A549 (cell line): Measurements from ENCODE around the gene ZCWPW1. TPM values are rescaled to one million over a fixed set of nuclear protein-coding genes. Genes with fewer than 3 reads are reported as not detected.

Experiments used
- ATAC-seq, 2 experiments: fragments of 200-7000 bp in 1 of 2; fragments of >200 bp in 1 of 2; cut with Nextera tagmentation in 1 of 2; cut with Tn5 transposase in 1 of 2; 3 replicates each; pipeline versions ENCODE4 v1.8.0 to v1.9.1; 2018 to 2020; ENCODE audit warnings: mild to moderate bottlenecking in 1 of 2, moderate library complexity in 1 of 2
- CTCF ChIA-PET: fragments of 300-600 bp; sonication (Branson Sonifier 250); formaldehyde crosslinking; extraction: SDS; loops from one replicate; lab custom pipeline; 2021; ENCODE audit warnings: antibody characterized with exemption, inconsistent platforms; lab: Yijun Ruan, JAX
- POLR2A ChIA-PET: fragments of 350-600 bp; formaldehyde crosslinking; extraction: SDS; loops from one replicate; lab custom pipeline; 2021; ENCODE audit warnings: antibody characterized with exemption, inconsistent platforms; lab: Yijun Ruan, JAX
- DNase-seq, 2 experiments: peaks; one replicate each; pipeline versions ENCODE4 v3.0.0 to v3.0.0-alpha.2; 2011 to 2016; ENCODE audit warnings: low read depth in 1 of 2, low spot score in 1 of 2
- FAIRE-seq: peaks from 2 replicates; lab custom pipeline; 2011; peaks lifted over from hg19 to GRCh38; lab: Jason Lieb, UNC
- H3K27ac ChIP-seq, 2 experiments: fragments of >200 bp; sonication (Bioruptor Twin); formaldehyde crosslinking; 3 replicates each; pipeline ENCODE4 v1.5.1; 2016 to 2017
- H3K4me1 ChIP-seq: fragments of >200 bp; sonication (Bioruptor Twin); formaldehyde crosslinking; 3 replicates; pipeline ENCODE4 v1.6.1; 2016
- H3K4me2 ChIP-seq: fragments of >200 bp; sonication (Bioruptor Twin); formaldehyde crosslinking; 3 replicates; pipeline ENCODE4 v1.6.1; 2016
- H3K4me3 ChIP-seq: fragments of >200 bp; sonication (Bioruptor Twin); formaldehyde crosslinking; 3 replicates; pipeline ENCODE4 v1.5.1; 2016
- H3K9me3 ChIP-seq: fragments of >200 bp; sonication (Bioruptor Twin); formaldehyde crosslinking; 3 replicates; pipeline ENCODE4 v1.6.1; 2016
- BHLHE40 ChIP-seq: IDR thresholded peaks from 2 replicates; pipeline ENCODE4 v1.6.1; 2012; ENCODE audit warnings: low read depth, low read length, inconsistent platforms
- CBX2 ChIP-seq: fragments of 200-600 bp; sonication (generic); IDR thresholded peaks from 2 replicates; pipeline ENCODE4 v1.6.1; 2016; ENCODE audit warnings: low read depth, mild to moderate bottlenecking, borderline replicate concordance
- CEBPB ChIP-seq, 2 experiments: fragments of >200 bp in 1 of 2; sonication (Bioruptor Twin) in 1 of 2; formaldehyde crosslinking in 1 of 2; IDR thresholded peaks; 2 replicates each; pipeline ENCODE4 v1.6.1; 2012 to 2016
- EHMT2 ChIP-seq: fragments of 200-600 bp; sonication (generic); IDR thresholded peaks from 2 replicates; pipeline ENCODE4 v1.6.1; 2016; ENCODE audit warnings: antibody characterized with exemption, low read depth, mild to moderate bottlenecking, moderate library complexity
- FOSB ChIP-seq: fragments of 250-450 bp; sonication (Bioruptor Pico); IDR thresholded peaks from 2 replicates; pipeline ENCODE4 v1.5.0; 2020; ENCODE audit warnings: mild to moderate bottlenecking, moderate library complexity
- FOXS1 ChIP-seq: fragments of 250-450 bp; sonication (Bioruptor Pico); IDR thresholded peaks from 2 replicates; pipeline ENCODE4 v1.5.0; 2020; ENCODE audit warnings: mild to moderate bottlenecking, moderate library complexity
- HDAC2 ChIP-seq: fragments of 200-600 bp; sonication (generic); IDR thresholded peaks from 2 replicates; pipeline ENCODE4 v1.6.1; 2016
- JUNB ChIP-seq: fragments of >200 bp; sonication (Bioruptor Twin); formaldehyde crosslinking; IDR thresholded peaks from 2 replicates; pipeline ENCODE4 v1.6.1; 2016
- KDM1A ChIP-seq: fragments of 200-600 bp; sonication (generic); IDR thresholded peaks from 2 replicates; pipeline ENCODE4 v1.6.1; 2016; ENCODE audit warnings: low read depth, mild to moderate bottlenecking
- MAZ ChIP-seq: fragments of 150-350 bp; IDR thresholded peaks from 2 replicates; pipeline ENCODE4 v1.6.1; 2014; ENCODE audit warnings: antibody characterized with exemption, low read depth, low read length, borderline replicate concordance
- POLR2A ChIP-seq: IDR thresholded peaks from 2 replicates; pipeline ENCODE4 v1.6.1; 2012; ENCODE audit warnings: mild to moderate bottlenecking, low read length
- RCOR1 ChIP-seq: fragments of 150-350 bp; IDR thresholded peaks from 2 replicates; pipeline ENCODE4 v1.6.1; 2014; ENCODE audit warnings: antibody characterized with exemption, low read length, low read depth
- RFX5 ChIP-seq: fragments of 450-650 bp; IDR thresholded peaks from 2 replicates; pipeline ENCODE4 v1.7.1; 2014; ENCODE audit warnings: antibody characterized with exemption, mild to moderate bottlenecking, moderate library complexity
- SREBF2 ChIP-seq: fragments of 450-650 bp; IDR thresholded peaks from 2 replicates; pipeline ENCODE4 v1.6.1; 2014; ENCODE audit warnings: mild to moderate bottlenecking, moderate library complexity
- ZSCAN20 ChIP-seq: fragments of 250-450 bp; sonication (Bioruptor Pico); IDR thresholded peaks from 2 replicates; pipeline ENCODE4 v1.8.0; 2022; ENCODE audit warnings: mild to moderate bottlenecking, moderate library complexity
- WGBS: methylation state at CpG from one replicate; pipeline ENCODE4 v1.1.6; 2017; ENCODE audit errors: missing lambda C conversion rate; 5-methylcytosine and 5-hydroxymethylcytosine counted together
- polyA plus RNA-seq, 4 experiments: library from polyadenylated mRNA; depleted of rRNA in 3 of 4; stranded (reverse); fragments of >200 nt; fragmentation: RNase III in 1 of 4; extraction: RNeasy Plus Mini Kit Qiagen cat#74134 plus additional on column Dnase treatment in 1 of 4; gene quantifications; 2 replicates in 3 of 4; 3 replicates in 1 of 4; pipeline ENCODE4 v1.2.3, GENCODE V29; 2011 to 2017
- TF ChIP-seq, protein P1 (sequence below): fragments of >200 bp; sonication (Bioruptor Twin); formaldehyde crosslinking; IDR thresholded peaks from 3 replicates; pipeline ENCODE4 v1.6.1; 2016
- TF ChIP-seq, protein P2 (sequence below): fragments of >200 bp; sonication (Bioruptor Twin); formaldehyde crosslinking; IDR thresholded peaks from 3 replicates; pipeline ENCODE4 v1.5.1; 2016
- TF ChIP-seq, protein P3 (sequence below): IDR thresholded peaks from 2 replicates; pipeline ENCODE4 v1.6.1; 2012

The ZCWPW1 gene
- polyA plus RNA-seq, 2 of the 4 experiments (the other 2 are of a cell fraction), result 2.0 to 4.2 TPM

DNA sequence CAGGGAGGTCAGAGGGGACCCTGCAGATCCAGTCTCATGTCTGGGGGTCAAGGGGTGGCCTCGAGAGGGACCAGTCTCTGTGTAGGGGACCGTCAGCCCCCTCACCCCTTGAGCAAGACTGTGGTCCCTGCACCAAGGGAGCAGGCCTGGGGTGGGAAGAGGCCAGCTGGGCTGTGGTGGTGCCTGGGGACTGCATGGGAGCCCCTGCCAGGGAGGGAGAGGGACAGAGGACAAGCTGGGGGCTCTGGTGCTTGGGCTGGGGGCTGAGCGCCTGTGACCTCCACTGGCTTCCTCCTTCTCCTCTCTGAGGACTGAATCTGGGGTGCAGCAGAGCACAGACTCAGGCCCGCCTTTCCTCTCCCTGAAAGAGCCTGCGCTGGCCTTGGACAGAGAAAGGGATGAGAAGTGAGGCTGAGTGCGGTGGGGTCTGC, 71.4 kb downstream of the ZCWPW1 start:
- ChIA-PET POLR2A (no interaction called here), CTCF (no interaction called here)
- peak in 1 of 2 experiments; percentile 4; a peak in 2 of 6 replicates for ATAC-seq

DNA sequence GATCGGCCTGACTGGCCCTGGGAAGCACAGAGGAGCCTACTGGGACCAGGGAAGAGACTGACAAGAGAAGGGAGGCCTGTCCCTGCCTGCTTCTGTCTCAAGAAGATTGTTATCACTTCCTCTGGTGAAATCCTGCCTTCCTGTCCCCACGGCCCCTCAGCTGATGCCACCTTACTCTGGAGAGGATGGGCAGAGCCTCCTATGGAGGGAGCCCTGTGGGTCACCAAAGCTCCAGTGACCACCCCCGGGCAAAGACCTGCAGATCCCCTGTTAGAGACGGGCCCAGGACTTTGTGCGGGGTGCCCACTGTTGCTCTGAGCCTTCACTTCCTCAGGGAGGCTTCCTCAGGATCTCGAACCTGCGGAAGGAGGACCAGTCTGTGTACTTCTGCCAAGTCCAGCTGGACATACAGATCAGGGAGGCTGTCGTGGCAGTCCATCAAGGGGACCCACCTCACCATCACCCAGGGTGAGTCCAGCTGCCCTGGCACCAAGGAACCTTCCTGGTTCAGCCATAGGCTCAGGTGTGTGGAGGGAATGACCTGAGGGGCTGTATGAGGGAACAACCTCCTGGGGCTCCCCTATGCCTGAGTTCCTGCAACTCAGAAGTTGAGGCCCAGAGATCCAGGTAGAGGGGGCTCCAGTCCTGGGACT, 72.0 kb downstream of the ZCWPW1 start:
- no peak overlapping the region for H3K4me2 ChIP-seq
- DNase-seq (no peak), ATAC-seq (peak; percentile 4 to 16; a peak in 2 of 6 replicates), FAIRE-seq (no peak)
- no peaks in the 10 kb centered on the region for H3K4me1 ChIP-seq
- 81% methylated on average over 6 of the region's 8 CpGs for WGBS
- TF ChIP-seq, protein P1, sequence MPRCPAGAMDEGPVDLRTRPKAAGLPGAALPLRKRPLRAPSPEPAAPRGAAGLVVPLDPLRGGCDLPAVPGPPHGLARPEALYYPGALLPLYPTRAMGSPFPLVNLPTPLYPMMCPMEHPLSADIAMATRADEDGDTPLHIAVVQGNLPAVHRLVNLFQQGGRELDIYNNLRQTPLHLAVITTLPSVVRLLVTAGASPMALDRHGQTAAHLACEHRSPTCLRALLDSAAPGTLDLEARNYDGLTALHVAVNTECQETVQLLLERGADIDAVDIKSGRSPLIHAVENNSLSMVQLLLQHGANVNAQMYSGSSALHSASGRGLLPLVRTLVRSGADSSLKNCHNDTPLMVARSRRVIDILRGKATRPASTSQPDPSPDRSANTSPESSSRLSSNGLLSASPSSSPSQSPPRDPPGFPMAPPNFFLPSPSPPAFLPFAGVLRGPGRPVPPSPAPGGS, result no peak
- TF ChIP-seq MAZ, result no peak
- no peak for TF ChIP-seq HDAC2
- no peak for TF ChIP-seq RFX5
- no peak for TF ChIP-seq KDM1A
- TF ChIP-seq, protein P2, sequence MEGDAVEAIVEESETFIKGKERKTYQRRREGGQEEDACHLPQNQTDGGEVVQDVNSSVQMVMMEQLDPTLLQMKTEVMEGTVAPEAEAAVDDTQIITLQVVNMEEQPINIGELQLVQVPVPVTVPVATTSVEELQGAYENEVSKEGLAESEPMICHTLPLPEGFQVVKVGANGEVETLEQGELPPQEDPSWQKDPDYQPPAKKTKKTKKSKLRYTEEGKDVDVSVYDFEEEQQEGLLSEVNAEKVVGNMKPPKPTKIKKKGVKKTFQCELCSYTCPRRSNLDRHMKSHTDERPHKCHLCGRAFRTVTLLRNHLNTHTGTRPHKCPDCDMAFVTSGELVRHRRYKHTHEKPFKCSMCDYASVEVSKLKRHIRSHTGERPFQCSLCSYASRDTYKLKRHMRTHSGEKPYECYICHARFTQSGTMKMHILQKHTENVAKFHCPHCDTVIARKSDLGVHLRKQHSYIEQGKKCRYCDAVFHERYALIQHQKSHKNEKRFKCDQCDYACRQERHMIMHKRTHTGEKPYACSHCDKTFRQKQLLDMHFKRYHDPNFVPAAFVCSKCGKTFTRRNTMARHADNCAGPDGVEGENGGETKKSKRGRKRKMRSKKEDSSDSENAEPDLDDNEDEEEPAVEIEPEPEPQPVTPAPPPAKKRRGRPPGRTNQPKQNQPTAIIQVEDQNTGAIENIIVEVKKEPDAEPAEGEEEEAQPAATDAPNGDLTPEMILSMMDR, result no peak
- TF ChIP-seq EHMT2, result no peak
- no peak for TF ChIP-seq SREBF2
- no peak for TF ChIP-seq BHLHE40
- ChIA-PET POLR2A (no interaction called here), CTCF (interaction anchor here (0.6 kb wide), 1 partner anchor 59 kb away, joined by 3 read pairs; no protein-coding TSS in a partner anchor)
- no peak overlapping the region for H3K4me3 ChIP-seq
- no peaks in the 10 kb centered on the region for H3K9me3 ChIP-seq
- H3K27ac ChIP-seq, result no peak overlapping the region

More for the DNA sequence above, 71.4 kb downstream of the ZCWPW1 start:
- FAIRE-seq, result no peak
- WGBS, result 91% methylated on average over 3 of the region's 6 CpGs
- no peak for TF ChIP-seq FOXS1 (CRISPR knock-in tag)
- no peak for TF ChIP-seq FOSB (CRISPR knock-in tag)
- no peak for TF ChIP-seq HDAC2
- TF ChIP-seq, protein P3, sequence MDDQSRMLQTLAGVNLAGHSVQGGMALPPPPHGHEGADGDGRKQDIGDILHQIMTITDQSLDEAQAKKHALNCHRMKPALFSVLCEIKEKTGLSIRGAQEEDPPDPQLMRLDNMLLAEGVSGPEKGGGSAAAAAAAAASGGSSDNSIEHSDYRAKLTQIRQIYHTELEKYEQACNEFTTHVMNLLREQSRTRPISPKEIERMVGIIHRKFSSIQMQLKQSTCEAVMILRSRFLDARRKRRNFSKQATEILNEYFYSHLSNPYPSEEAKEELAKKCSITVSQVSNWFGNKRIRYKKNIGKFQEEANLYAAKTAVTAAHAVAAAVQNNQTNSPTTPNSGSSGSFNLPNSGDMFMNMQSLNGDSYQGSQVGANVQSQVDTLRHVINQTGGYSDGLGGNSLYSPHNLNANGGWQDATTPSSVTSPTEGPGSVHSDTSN, result no peak
- H3K27ac ChIP-seq, result no peak overlapping the region
- DNase-seq, result no peak
- H3K4me3 ChIP-seq, result no peak overlapping the region
- H3K4me2 ChIP-seq, result no peak overlapping the region
- no peaks in the 10 kb centered on the region for H3K4me1 ChIP-seq
- H3K9me3 ChIP-seq, result no peaks in the 10 kb centered on the region

DNA sequence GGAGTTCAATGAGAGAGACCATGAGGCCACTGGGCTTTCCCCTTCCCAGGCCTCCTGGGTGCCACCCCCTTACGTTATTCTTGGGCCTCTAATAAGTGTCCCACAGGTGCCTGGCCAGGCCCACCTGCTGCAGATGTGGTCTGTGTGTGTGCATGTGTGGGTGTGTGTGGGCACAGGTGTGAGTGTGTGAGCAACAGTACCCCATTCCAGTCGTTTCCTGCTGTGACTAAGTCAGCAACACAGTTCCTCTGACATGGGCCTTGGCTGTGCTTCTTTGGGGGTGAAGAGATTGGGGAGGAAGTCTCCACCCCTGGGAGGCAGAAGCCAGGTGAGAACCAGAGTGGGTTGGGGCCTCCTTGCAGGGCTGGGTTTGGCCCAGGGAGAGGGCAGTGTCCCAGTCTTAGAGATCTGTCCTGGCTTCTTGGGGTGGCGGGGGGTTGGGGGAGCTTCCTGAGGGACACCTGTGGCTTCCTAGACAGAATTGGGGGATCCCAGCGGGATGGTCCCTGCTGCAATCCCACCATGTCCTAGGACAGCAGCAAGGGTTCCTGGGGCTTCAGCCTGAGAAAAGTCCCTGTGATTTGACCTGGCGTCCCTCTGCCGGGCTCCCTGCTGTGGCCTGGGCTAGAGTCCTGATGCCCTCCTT, 74.7 kb downstream of the ZCWPW1 start:
- FAIRE-seq (no peak), ATAC-seq (no peak)
- H3K9me3 ChIP-seq, result no peaks in the 10 kb centered on the region
- WGBS, result 90% methylated on average over 6 of the region's 6 CpGs
- ChIA-PET CTCF (interaction anchor here (1.0 to 1.1 kb wide), 3 partner anchors 8 to 11 kb away, joined by 3 to 4 read pairs (median 4); no protein-coding TSS in a partner anchor), POLR2A (no interaction called here)
- TF ChIP-seq RCOR1 (no peak), ZSCAN20 (CRISPR knock-in tag) (no peak), POLR2A (no peak), CBX2 (no peak), SREBF2 (no peak), JUNB (no peak), KDM1A (no peak), CEBPB (IDR thresholded peaks at IDR 0.05) (no peak)
- TF ChIP-seq, all 56 proteins: peak for 0
- no peak for DNase-seq
- Histone ChIP-seq H3K4me2 (no peak overlapping the region), H3K27ac (no peak overlapping the region), H3K4me1 (no peaks in the 10 kb centered on the region), H3K4me3 (no peak overlapping the region)
